Measurements from ENCODE around the gene GLRA2. TPM values are rescaled to one million over a fixed set of nuclear protein-coding genes. Genes with fewer than 3 reads are reported as not detected.

The GLRA2 gene
- total RNA-seq, 1 donor: not detected

- no peaks in the 10 kb centered on the region for H3K4me1 ChIP-seq (ENCODE audit: insufficient read depth, low read length)
- H3K36me3 ChIP-seq (ENCODE audit: insufficient read depth, low read length): no peaks in the 10 kb centered on the region
- H3K27me3 ChIP-seq (ENCODE audit: insufficient read depth, low read length): no peaks in the 10 kb centered on the region
- no peak for DNase-seq (ENCODE audit: insufficient read length, low spot score, missing footprints)
- peak overlapping the region; percentile 57 for H3K4me2 ChIP-seq (ENCODE audit: insufficient read depth, low read length)
- peak overlapping the region; percentile 3 for H3K27ac ChIP-seq (ENCODE audit: low read depth, low read length)
- H4K20me1 ChIP-seq (ENCODE audit: insufficient read depth, low read length): no peaks in the 10 kb centered on the region
- H3K9me3 ChIP-seq (ENCODE audit: low read depth, low read length): no peaks in the 10 kb centered on the region
- peak overlapping the region; percentile 70 for H2AFZ ChIP-seq (ENCODE audit: low read length)
- H3K79me2 ChIP-seq (ENCODE audit: insufficient read depth, low read length): no peaks in the 10 kb centered on the region
- peak overlapping the region; percentile 56 for H3K4me3 ChIP-seq (ENCODE audit: insufficient read depth, low read length)
- TF ChIP-seq CTCF (IDR thresholded peaks at IDR 0.05; ENCODE audit: extremely low read depth, low read depth, low read length): no peak
These were observed 32.1 kb upstream of the GLRA2 start for GRCh38 chrX:14497184-14497666.

- Histone ChIP-seq H3K79me2 (ENCODE audit: insufficient read depth, low read length) (no peaks in the 10 kb centered on the region), H2AFZ (ENCODE audit: low read length) (no peak overlapping the region), H3K4me2 (ENCODE audit: insufficient read depth, low read length) (no peak overlapping the region), H3K9me3 (ENCODE audit: low read depth, low read length) (no peaks in the 10 kb centered on the region), H3K27ac (ENCODE audit: low read depth, low read length) (no peak overlapping the region), H3K27me3 (ENCODE audit: insufficient read depth, low read length) (no peaks in the 10 kb centered on the region), H3K36me3 (ENCODE audit: insufficient read depth, low read length) (no peaks in the 10 kb centered on the region), H3K4me1 (ENCODE audit: insufficient read depth, low read length) (no peaks in the 10 kb centered on the region), H4K20me1 (ENCODE audit: insufficient read depth, low read length) (no peaks in the 10 kb centered on the region), H3K4me3 (ENCODE audit: insufficient read depth, low read length) (no peak overlapping the region)
- TF ChIP-seq CTCF (IDR thresholded peaks at IDR 0.05; ENCODE audit: extremely low read depth, low read depth, low read length): no peak
- no peak for DNase-seq (ENCODE audit: insufficient read length, low spot score, missing footprints)
These were observed 28.0 kb upstream of the GLRA2 start for GRCh38 chrX:14501327-14501726.

GRCh38 chrX:14504960-14505538 lies 24.3 kb upstream of the GLRA2 start:
- DNase-seq (ENCODE audit: insufficient read length, low spot score, missing footprints): no peak
- H3K27me3 ChIP-seq (ENCODE audit: insufficient read depth, low read length): no peaks in the 10 kb centered on the region
- no peak overlapping the region for H3K4me3 ChIP-seq (ENCODE audit: insufficient read depth, low read length)
- no peaks in the 10 kb centered on the region for H3K4me1 ChIP-seq (ENCODE audit: insufficient read depth, low read length)
- H3K36me3 ChIP-seq (ENCODE audit: insufficient read depth, low read length): no peaks in the 10 kb centered on the region
- no peak overlapping the region for H2AFZ ChIP-seq (ENCODE audit: low read length)
- H3K79me2 ChIP-seq (ENCODE audit: insufficient read depth, low read length): no peaks in the 10 kb centered on the region
- no peak overlapping the region for H3K27ac ChIP-seq (ENCODE audit: low read depth, low read length)
- no peak overlapping the region for H3K4me2 ChIP-seq (ENCODE audit: insufficient read depth, low read length)
- H3K9me3 ChIP-seq (ENCODE audit: low read depth, low read length): no peaks in the 10 kb centered on the region
- H4K20me1 ChIP-seq (ENCODE audit: insufficient read depth, low read length): no peaks in the 10 kb centered on the region
- no peak for TF ChIP-seq CTCF (IDR thresholded peaks at IDR 0.05; ENCODE audit: extremely low read depth, low read depth, low read length)

- H4K20me1 ChIP-seq (ENCODE audit: insufficient read depth, low read length): no peaks in the 10 kb centered on the region
- no peaks in the 10 kb centered on the region for H3K79me2 ChIP-seq (ENCODE audit: insufficient read depth, low read length)
- H3K36me3 ChIP-seq (ENCODE audit: insufficient read depth, low read length): no peaks in the 10 kb centered on the region
- no peak overlapping the region for H2AFZ ChIP-seq (ENCODE audit: low read length)
- H3K4me1 ChIP-seq (ENCODE audit: insufficient read depth, low read length): no peaks in the 10 kb centered on the region
- H3K27me3 ChIP-seq (ENCODE audit: insufficient read depth, low read length): no peaks in the 10 kb centered on the region
- no peak overlapping the region for H3K4me2 ChIP-seq (ENCODE audit: insufficient read depth, low read length)
- DNase-seq (ENCODE audit: insufficient read length, low spot score, missing footprints): no peak
- no peak overlapping the region for H3K27ac ChIP-seq (ENCODE audit: low read depth, low read length)
- H3K9me3 ChIP-seq (ENCODE audit: low read depth, low read length): no peaks in the 10 kb centered on the region
- H3K4me3 ChIP-seq (ENCODE audit: insufficient read depth, low read length): no peak overlapping the region
- no peak for TF ChIP-seq CTCF (IDR thresholded peaks at IDR 0.05; ENCODE audit: extremely low read depth, low read depth, low read length)
These were observed 23.7 kb upstream of the GLRA2 start for GRCh38 chrX:14505648-14506047.
